HepG2 (cell line): ENCODE data around the gene SLC16A1. TPM values are rescaled to one million over a fixed set of nuclear protein-coding genes. Genes with fewer than 3 reads are reported as not detected.

Experiments used
- CBFB ChIP-seq: sonication (generic); formaldehyde crosslinking; IDR thresholded peaks from 2 replicates; pipeline ENCODE4 v1.4.0; 2020; ENCODE audit warnings: missing genetic modification reagents
- GLI4 ChIP-seq: sonication (generic); formaldehyde crosslinking; IDR thresholded peaks from 2 replicates; pipeline ENCODE4 v1.5.1; 2020; ENCODE audit warnings: missing genetic modification reagents, mild to moderate bottlenecking, moderate library complexity, borderline replicate concordance
- ISL2 ChIP-seq: sonication (generic); formaldehyde crosslinking; IDR thresholded peaks from 2 replicates; pipeline ENCODE4 v1.5.0; 2020; ENCODE audit warnings: missing genetic modification reagents
- SYNCRIP ChIP-seq: fragments of 200-400 bp; formaldehyde crosslinking; IDR thresholded peaks from 2 replicates; pipeline ENCODE4 v1.6.1; 2018; ENCODE audit warnings: mild to moderate bottlenecking, low read depth, low read length; ENCODE audit not compliant: insufficient read depth
- ZMYM4 ChIP-seq: sonication (generic); formaldehyde crosslinking; IDR thresholded peaks from 2 replicates; pipeline ENCODE4 v1.8.1; 2023; ENCODE audit warnings: mild to moderate bottlenecking, missing genetic modification reagents
- ZNF143 ChIP-seq: sonication (generic); formaldehyde crosslinking; IDR thresholded peaks from 2 replicates; pipeline ENCODE4 v1.4.0; 2020; ENCODE audit warnings: missing genetic modification reagents
- ZNF160 ChIP-seq: sonication (generic); formaldehyde crosslinking; IDR thresholded peaks from 2 replicates; pipeline ENCODE4 v1.8.0; 2022; ENCODE audit warnings: mild to moderate bottlenecking, inconsistent platforms, missing genetic modification reagents
- ZNF580 ChIP-seq: IDR thresholded peaks from 2 replicates; pipeline ENCODE4 v1.6.1; 2016; ENCODE audit warnings: low read depth, borderline replicate concordance
- ZNF780A ChIP-seq: sonication (generic); formaldehyde crosslinking; IDR thresholded peaks from 2 replicates; pipeline ENCODE4 v1.8.0; 2022; ENCODE audit warnings: mild to moderate bottlenecking, missing genetic modification reagents, moderate library complexity
- ZSCAN25 ChIP-seq: sonication (generic); formaldehyde crosslinking; IDR thresholded peaks from 2 replicates; pipeline ENCODE4 v1.8.0; 2022; ENCODE audit warnings: mild to moderate bottlenecking, missing genetic modification reagents
- ZXDC ChIP-seq: sonication (generic); formaldehyde crosslinking; IDR thresholded peaks from 2 replicates; pipeline ENCODE4 v1.5.0; 2020; ENCODE audit warnings: mild to moderate bottlenecking, missing genetic modification reagents
- polyA plus RNA-seq, 8 experiments: library from polyadenylated mRNA; depleted of rRNA in 3 of 8; stranded (reverse) in 7 of 8; unstranded in 1 of 8; fragments of >200 nt; fragmentation: Illumina TruSeq in 4 of 8; extraction: Trizol in 4 of 8; gene quantifications; 2 replicates each; pipeline versions ENCODE4 v1.2.1 to v1.2.3, GENCODE V29; 2011 to 2016; ENCODE audit warnings: low read depth in 4 of 8, missing spikeins in 1 of 8, mixed read lengths in 1 of 8; ENCODE audit not compliant: insufficient read depth in 1 of 8
- total RNA-seq, 5 experiments: library from RNA; depleted of rRNA; stranded (reverse); fragments of >200 nt; fragmentation: Illumina TruSeq; extraction: Trizol; gene quantifications; 2 replicates each; pipeline ENCODE4 v1.2.3, GENCODE V29; 2016; ENCODE audit warnings: low read depth in 1 of 5

Gene SLC16A1
- total and polyA plus RNA-seq, 2 of the 13 experiments (the other 11 are each of a cell fraction or from before 2014, with no cell fraction given) = 106 to 142 TPM

GRCh38 chr1:112956544-112957132, 642 bp upstream of the SLC16A1 start (continued):
- TF ChIP-seq ZNF780A (CRISPR knock-in tag) (no peak; the same call in 1 of the 2 replicates), SYNCRIP (no peak), ZNF160 (no peak), ZNF143 (CRISPR knock-in tag) (no peak), ISL2 (CRISPR knock-in tag) (no peak), GLI4 (no peak), ZSCAN25 (peak; percentile 18; the same call in 1 of the 2 replicates), ZMYM4 (CRISPR knock-in tag) (no peak), ZXDC (peak; percentile 43; the same call in 1 of the 2 replicates), ZNF580 (CRISPR knock-in tag) (no peak), CBFB (CRISPR knock-in tag) (no peak)
